Measurements from ENCODE around the gene KLB.
"Not testable (repeated sequence)": the region's sequence is repeated elsewhere in the genome, so short reads cannot be mapped to it uniquely, and the experiment has no call there.

The KLB gene

GRCh38 chr4:39406763-39407583 is at the start of gene KLB:
KLB (plus strand) TSS chr4:39406930; CDS start chr4:39406950, 20 bp downstream.
- peak; percentile 52 for DNase-seq
- in situ Hi-C loops (cut with HindIII; ENCODE audit: low pct_ligation_motif_present, low pct_unique_long_range_greater_than_20kb, low sequenced_read_pairs) = no loop called here

DNA sequence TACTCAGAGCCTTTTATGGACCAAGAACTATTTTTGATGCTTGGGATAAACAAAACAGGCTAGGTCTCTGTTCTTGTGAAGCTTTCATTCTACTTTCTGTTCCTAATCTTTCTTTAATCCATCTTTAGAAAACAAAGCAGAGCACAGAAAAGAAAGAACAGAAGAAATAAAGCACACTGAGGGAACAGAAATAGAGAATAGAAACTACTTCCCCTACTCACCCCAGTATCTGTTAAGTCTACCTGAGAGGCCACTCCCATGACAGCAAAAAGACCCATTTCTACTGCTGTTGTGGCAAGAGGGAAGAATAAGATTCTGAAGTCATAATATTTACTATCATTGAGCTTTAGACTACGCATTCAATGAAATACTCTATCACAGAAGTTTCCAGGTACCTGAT is 49.7 kb upstream of the KLB start:
- no peak for DNase-seq
- in situ Hi-C loops (cut with HindIII; ENCODE audit: low pct_ligation_motif_present, low pct_unique_long_range_greater_than_20kb, low sequenced_read_pairs) = no loop called here

- in situ Hi-C loops (cut with HindIII; ENCODE audit: low pct_ligation_motif_present, low pct_unique_long_range_greater_than_20kb, low sequenced_read_pairs); DNase-seq: not testable (repeated sequence)
Measured at GRCh38 chr4:39360611-39361010, 46.1 kb upstream of the KLB start.

DNA sequence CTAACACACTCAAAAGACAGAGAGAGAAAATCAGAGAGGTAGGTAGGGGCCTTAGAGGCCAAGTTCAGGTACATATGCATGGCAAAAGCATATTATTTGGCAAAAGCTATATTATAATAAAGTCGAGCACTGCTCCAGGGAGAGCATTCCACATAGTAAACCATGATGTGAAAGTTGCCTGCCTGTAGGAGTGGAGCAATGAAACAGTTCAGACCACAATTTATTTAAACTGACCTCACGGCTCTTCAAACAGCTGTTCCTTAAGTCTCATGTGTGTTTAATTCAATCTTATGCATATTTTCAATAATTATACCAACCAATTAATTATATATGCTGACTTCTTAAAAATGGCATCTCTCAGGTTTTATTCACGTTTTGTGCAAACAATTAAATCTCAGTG is 43.9 kb upstream of the KLB start:
- no peak for DNase-seq
- in situ Hi-C loops (cut with HindIII; ENCODE audit: low pct_ligation_motif_present, low pct_unique_long_range_greater_than_20kb, low sequenced_read_pairs) = no loop called here

DNA sequence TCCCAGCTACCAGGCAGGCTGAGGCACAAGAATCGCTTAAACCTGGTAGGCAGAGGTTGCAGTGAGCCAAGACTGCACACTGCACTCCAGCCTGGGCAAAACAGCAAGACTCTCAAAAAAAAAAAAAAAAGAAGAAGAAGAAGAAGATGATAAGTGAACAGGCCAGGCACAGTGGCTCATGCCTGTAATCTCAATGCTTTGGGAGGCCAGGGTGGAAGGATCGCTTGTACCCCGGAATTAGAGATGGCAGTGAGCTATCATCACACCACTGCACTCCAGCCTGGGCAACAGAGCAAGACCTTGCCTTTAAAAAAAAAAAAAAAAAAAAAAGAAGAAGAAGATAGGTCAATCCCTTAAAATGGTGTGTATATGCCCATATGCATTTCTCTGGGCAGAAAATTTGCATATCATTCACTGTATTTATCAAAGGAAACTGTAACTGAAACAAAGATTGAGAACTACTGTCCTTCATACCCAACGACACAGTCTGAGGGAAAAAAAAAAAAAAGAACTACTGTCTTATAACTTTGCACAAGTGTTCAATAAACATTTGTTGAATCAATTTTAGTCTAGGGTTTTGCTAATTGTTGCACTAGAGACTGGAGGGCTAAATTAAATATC is 42.8 kb upstream of the KLB start:
- in situ Hi-C loops (cut with HindIII; ENCODE audit: low pct_ligation_motif_present, low pct_unique_long_range_greater_than_20kb, low sequenced_read_pairs) = no loop called here
- no peak for DNase-seq

GRCh38 chr4:39365360-39365759 is 41.4 kb upstream of the KLB start:
- in situ Hi-C loops (cut with HindIII; ENCODE audit: low pct_ligation_motif_present, low pct_unique_long_range_greater_than_20kb, low sequenced_read_pairs) = no loop called here
- no peak for DNase-seq

- in situ Hi-C loops (cut with HindIII; ENCODE audit: low pct_ligation_motif_present, low pct_unique_long_range_greater_than_20kb, low sequenced_read_pairs) = no loop called here
Measured at GRCh38 chr4:39365830-39366771, 40.6 kb upstream of the KLB start, which contains the start of gene RFC1. RFC1 (minus strand) TSS chr4:39366362; CDS start chr4:39366241, 121 bp downstream.

DNA sequence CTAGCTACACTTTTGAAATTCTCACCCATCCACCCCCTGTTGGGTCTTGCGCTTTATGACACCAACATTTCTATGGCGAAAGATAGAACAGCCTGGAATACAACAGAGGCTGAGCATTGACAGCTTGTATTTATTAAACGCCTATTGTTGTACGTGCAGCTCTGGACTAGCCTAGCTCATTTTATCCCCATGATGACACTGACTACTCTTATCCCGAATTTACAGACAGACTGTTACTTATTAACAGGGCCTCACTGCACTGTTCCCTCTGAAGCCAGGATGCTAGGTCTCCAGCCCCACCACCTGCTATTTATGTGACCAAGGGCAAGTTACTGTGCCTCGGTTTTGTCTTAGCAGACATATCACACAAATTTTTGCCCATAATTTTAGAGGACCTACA is 39.6 kb upstream of the KLB start:
- in situ Hi-C loops (cut with HindIII; ENCODE audit: low pct_ligation_motif_present, low pct_unique_long_range_greater_than_20kb, low sequenced_read_pairs) = no loop called here
- no peak for DNase-seq

More at GRCh38 chr4:39365830-39366771, 40.6 kb upstream of the KLB start, which contains the start of gene RFC1:
- peak; percentile 88 for DNase-seq

- in situ Hi-C loops (cut with HindIII; ENCODE audit: low pct_ligation_motif_present, low pct_unique_long_range_greater_than_20kb, low sequenced_read_pairs) = no loop called here
- DNase-seq = no peak
Measured at GRCh38 chr4:39369301-39369700, 37.4 kb upstream of the KLB start.

DNA sequence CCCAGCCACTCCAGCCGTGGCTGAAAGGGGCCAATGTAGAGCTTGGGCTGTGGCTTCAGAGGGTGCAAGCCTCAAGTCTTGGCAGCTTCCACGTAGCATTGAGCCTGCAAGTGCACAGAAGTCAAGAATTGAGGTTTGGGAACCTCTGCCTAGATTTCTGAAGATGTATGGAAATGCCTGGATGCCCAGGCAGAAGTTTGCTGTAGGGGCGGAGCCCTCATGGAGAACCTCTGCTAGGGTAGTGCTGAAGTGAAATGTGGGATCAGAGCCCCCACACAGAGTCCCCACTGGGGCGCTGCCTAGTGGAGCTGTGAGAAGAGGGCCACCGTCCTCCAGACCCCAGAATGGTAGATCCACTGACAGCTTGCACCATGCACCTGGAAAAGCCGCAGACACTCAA is 35.5 kb upstream of the KLB start:
- DNase-seq; in situ Hi-C loops (cut with HindIII; ENCODE audit: low pct_ligation_motif_present, low pct_unique_long_range_greater_than_20kb, low sequenced_read_pairs): not testable (repeated sequence)

GRCh38 chr4:39375478-39375877 is 31.3 kb upstream of the KLB start:
- DNase-seq = no peak
- in situ Hi-C loops (cut with HindIII; ENCODE audit: low pct_ligation_motif_present, low pct_unique_long_range_greater_than_20kb, low sequenced_read_pairs) = no loop called here

- no peak for DNase-seq
- in situ Hi-C loops (cut with HindIII; ENCODE audit: low pct_ligation_motif_present, low pct_unique_long_range_greater_than_20kb, low sequenced_read_pairs) = no loop called here
Measured at GRCh38 chr4:39383690-39384089, 23.0 kb upstream of the KLB start.

GRCh38 chr4:39384563-39384962 is 22.2 kb upstream of the KLB start:
- in situ Hi-C loops (cut with HindIII; ENCODE audit: low pct_ligation_motif_present, low pct_unique_long_range_greater_than_20kb, low sequenced_read_pairs) = no loop called here

GRCh38 chr4:39390603-39391002 is 16.1 kb upstream of the KLB start:
- in situ Hi-C loops (cut with HindIII; ENCODE audit: low pct_ligation_motif_present, low pct_unique_long_range_greater_than_20kb, low sequenced_read_pairs) = no loop called here
- DNase-seq = no peak

More at GRCh38 chr4:39384563-39384962, 22.2 kb upstream of the KLB start:
- DNase-seq = no peak

DNA sequence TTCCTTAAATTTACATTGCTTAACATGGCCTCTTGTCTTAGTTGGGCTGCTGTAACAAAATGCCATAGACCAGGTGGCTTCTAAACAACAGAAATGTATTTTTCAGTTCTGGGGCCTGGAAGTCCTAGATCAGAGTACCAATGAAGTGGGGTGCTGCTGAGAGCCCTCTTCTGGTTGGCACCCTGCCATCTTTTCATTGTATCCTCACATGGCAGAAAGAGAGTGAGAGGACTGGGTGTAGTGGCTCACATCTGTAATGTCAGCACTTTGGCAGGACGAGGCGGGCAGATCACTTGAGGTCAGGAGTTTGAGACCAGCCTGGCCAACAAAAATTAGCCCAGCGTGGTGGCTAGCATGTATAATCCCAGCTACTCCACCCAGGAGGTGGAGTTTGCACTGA is 12.0 kb upstream of the KLB start:
- in situ Hi-C loops (cut with HindIII; ENCODE audit: low pct_ligation_motif_present, low pct_unique_long_range_greater_than_20kb, low sequenced_read_pairs) = no loop called here
- DNase-seq = no peak

DNA sequence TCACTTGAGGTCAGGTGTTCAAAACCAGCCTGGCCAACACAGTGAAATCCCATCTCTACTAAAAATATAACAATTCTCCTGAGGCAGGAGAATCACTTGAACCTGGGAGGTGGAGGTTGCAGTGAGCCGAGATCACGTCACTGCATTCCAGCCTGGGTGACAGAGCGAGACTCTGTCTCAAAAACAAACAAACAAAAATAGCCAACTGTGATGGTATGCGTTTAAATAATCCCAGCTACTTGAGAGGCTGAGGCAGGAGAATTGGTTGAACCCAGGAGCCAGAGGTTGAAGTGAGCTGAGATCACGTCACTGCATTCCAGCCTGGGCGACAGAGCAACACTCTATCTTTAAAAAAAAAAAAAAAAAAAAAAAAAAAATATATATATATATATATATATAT is 5.1 kb upstream of the KLB start:
- DNase-seq; in situ Hi-C loops (cut with HindIII; ENCODE audit: low pct_ligation_motif_present, low pct_unique_long_range_greater_than_20kb, low sequenced_read_pairs): not testable (repeated sequence)

- DNase-seq = no peak
- in situ Hi-C loops (cut with HindIII; ENCODE audit: low pct_ligation_motif_present, low pct_unique_long_range_greater_than_20kb, low sequenced_read_pairs) = no loop called here
Measured at GRCh38 chr4:39407584-39407885, 805 bp downstream of the KLB start.

GRCh38 chr4:39410415-39410814 is 3.7 kb downstream of the KLB start:
- in situ Hi-C loops (cut with HindIII; ENCODE audit: low pct_ligation_motif_present, low pct_unique_long_range_greater_than_20kb, low sequenced_read_pairs) = no loop called here
- peak; percentile 7 for DNase-seq

- DNase-seq; in situ Hi-C loops (cut with HindIII; ENCODE audit: low pct_ligation_motif_present, low pct_unique_long_range_greater_than_20kb, low sequenced_read_pairs): not testable (repeated sequence)
Measured at GRCh38 chr4:39411561-39411960, 4.8 kb downstream of the KLB start.
